K562 (cell line): ENCODE measurements around the gene MRPS15. TPM values are rescaled to one million over a fixed set of nuclear protein-coding genes. Genes with fewer than 3 reads are reported as not detected.

Experiments
- AFF1 ChIP-seq, 2 experiments: fragments of 450-650 bp; IDR thresholded peaks; 2 replicates each; pipeline ENCODE4 v1.6.1; 2018; ENCODE audit warnings: mild to moderate bottlenecking in 2 of 2, low read depth in 1 of 2; ENCODE audit not compliant: partially characterized antibody in 2 of 2
- ARID1B ChIP-seq: fragments of 450-650 bp; IDR thresholded peaks from 2 replicates; pipeline ENCODE4 v1.6.1; 2016; ENCODE audit warnings: antibody characterized with exemption, mild to moderate bottlenecking, inconsistent platforms
- CHCHD3 ChIP-seq: fragments of 250-450 bp; sonication (Bioruptor Pico); IDR thresholded peaks from 2 replicates; pipeline ENCODE4 v2.1.2; 2022; ENCODE audit warnings: mild to moderate bottlenecking
- FOXK2 ChIP-seq, 2 experiments: fragments of 450-650 bp; IDR thresholded peaks in 1 of 2; conservative IDR thresholded peaks in 1 of 2; 2 replicates each; pipeline ENCODE4 v1.6.1; 2016; ENCODE audit warnings: low read depth in 2 of 2, mild to moderate bottlenecking in 1 of 2
- HMG20B ChIP-seq: fragments of 250-450 bp; sonication (Bioruptor Pico); IDR thresholded peaks from 2 replicates; pipeline ENCODE4 v1.5.0; 2021; ENCODE audit warnings: mild to moderate bottlenecking
- ILF3 ChIP-seq: fragments of 450-650 bp; IDR thresholded peaks from 2 replicates; pipeline ENCODE4 v1.6.1; 2018; ENCODE audit warnings: antibody characterized with exemption, mild to moderate bottlenecking, moderate library complexity, borderline replicate concordance
- MXI1 ChIP-seq: IDR thresholded peaks from 2 replicates; pipeline ENCODE4 v1.6.1; 2011; ENCODE audit warnings: low read depth, mild to moderate bottlenecking, improper control_type of control experiment, low read length
- NBN ChIP-seq: fragments of 450-650 bp; IDR thresholded peaks from 2 replicates; pipeline ENCODE4 v1.6.1; 2016; ENCODE audit warnings: low read depth, mild to moderate bottlenecking
- SMARCA5 ChIP-seq: fragments of 450-650 bp; IDR thresholded peaks from 2 replicates; pipeline ENCODE4 v1.6.1; 2016
- TOE1 ChIP-seq, 2 experiments: fragments of 450-650 bp in 1 of 2; sonication (generic) in 1 of 2; formaldehyde crosslinking in 1 of 2; IDR thresholded peaks; 2 replicates each; pipeline versions ENCODE4 v1.7.1 to v1.8.0; 2016 to 2022; ENCODE audit warnings: borderline replicate concordance in 2 of 2, mild to moderate bottlenecking in 2 of 2, antibody characterized with exemption in 1 of 2, inconsistent platforms in 1 of 2, low read depth in 1 of 2, missing genetic modification reagents in 1 of 2, moderate library complexity in 1 of 2
- ZBTB7A ChIP-seq: IDR thresholded peaks from 2 replicates; pipeline ENCODE4 v1.6.1; 2011; ENCODE audit warnings: low read depth, mild to moderate bottlenecking, low read length, moderate library complexity, borderline replicate concordance; ENCODE audit not compliant: control insufficient read depth
- ZBTB9 ChIP-seq: fragments of 450-650 bp; formaldehyde crosslinking; IDR thresholded peaks from 2 replicates; pipeline ENCODE4 v1.4.0; 2020; ENCODE audit warnings: mild to moderate bottlenecking, moderate library complexity
- ZNF512 ChIP-seq: IDR thresholded peaks from 2 replicates; pipeline ENCODE4 v1.6.1; 2016; ENCODE audit warnings: missing genetic modification characterization, missing compliant biosample characterization
- ZNF740 ChIP-seq, 3 experiments: fragments of 200-800 bp in 1 of 3; sonication (Bioruptor generic) in 1 of 3; sonication (generic) in 1 of 3; formaldehyde crosslinking in 1 of 3; IDR thresholded peaks; 2 replicates each; pipeline versions ENCODE4 v1.6.1 to v1.8.0; 2016 to 2022; ENCODE audit warnings: mild to moderate bottlenecking in 2 of 3, missing compliant biosample characterization in 2 of 3, missing genetic modification characterization in 2 of 3, missing genetic modification reagents in 1 of 3
- polyA plus RNA-seq, 8 experiments: library from polyadenylated mRNA; depleted of rRNA in 4 of 8; stranded (reverse) in 5 of 8; unstranded in 3 of 8; fragments of >200 nt; fragmentation: Nextera tagmentation in 2 of 8; fragmentation: Illumina TruSeq in 1 of 8; extraction: Ambion mirVana in 2 of 8; extraction: Trizol in 1 of 8; gene quantifications; 2 replicates each; pipeline versions ENCODE4 v1.2.1 to v1.2.3, GENCODE V29; 2011 to 2014; ENCODE audit warnings: inconsistent platforms in 1 of 8, missing spikeins in 1 of 8
- total RNA-seq, 7 experiments: library from RNA; depleted of rRNA in 6 of 7; stranded (reverse); fragments of >200 nt in 6 of 7; fragmentation: Illumina TruSeq in 2 of 7; extraction: Trizol in 2 of 7; gene quantifications; 2 replicates each; pipeline versions ENCODE4 v1.2.1 to v1.2.3, GENCODE V29; 2011 to 2021; ENCODE audit warnings: low replicate concordance in 1 of 7

Gene MRPS15
- total and polyA plus RNA-seq, 9 of the 15 experiments (the other 6 are each of a cell fraction or from before 2014, with no cell fraction given): 62.9 to 286 (median 149) TPM

- TF ChIP-seq ZBTB7A (0 out of 2 replicates have a peak, but pooled peaks have one; percentile 2), ZBTB9 (CRISPR knock-in tag) (no peak), TOE1 (IDR thresholded peaks at IDR 0.05; ENCODE audit: borderline replicate concordance) (0 out of 2 replicates have a peak, but pooled peaks have one; percentile 8), TOE1 (CRISPR knock-in tag; IDR thresholded peaks at IDR 0.05; ENCODE audit: borderline replicate concordance, low read depth) (no peak), AFF1 (IDR thresholded peaks at IDR 0.05; ENCODE audit: low read depth in 1 of 2, partially characterized antibody in 2 of 2) (peak in 1 of 2 experiments; percentile 14), CHCHD3 (CRISPR knock-in tag) (no peak), ZNF512 (0 out of 2 replicates have a peak, but pooled peaks have one; percentile 24), ARID1B (peak; percentile 40; the same call in 1 of the 2 replicates), SMARCA5 (peak; percentile 15; the same call in 1 of the 2 replicates), ILF3 (no peak), ZNF740 (CRISPR knock-in tag; IDR thresholded peaks at IDR 0.05) (0 out of 2 replicates have a peak, but pooled peaks have one; percentile 7), ZNF740 (tag; IDR thresholded peaks at IDR 0.05) (peak in 1 of 2 experiments; percentile 92; a peak in 2 of 4 replicates), MXI1 (no peak), NBN (peak; percentile 54; the same call in 1 of the 2 replicates), HMG20B (CRISPR knock-in tag) (no peak), FOXK2 (conservative IDR thresholded peaks at IDR 0.05 in 1 of 2, IDR thresholded peaks at IDR 0.05 in 1 of 2; ENCODE audit: low read depth in 2 of 2) (0 out of 4 replicates have a peak, but pooled peaks of 1 of the 2 experiments have one; percentile 24)
Measured at GRCh38 chr1:36481771-36482723, 17.9 kb upstream of the MRPS15 start (continued).
